IMR-90 (cell line): Measurements from ENCODE around the gene MKX. TPM values are rescaled to one million over a fixed set of nuclear protein-coding genes. Genes with fewer than 3 reads are reported as not detected.

Source experiments
- ATAC-seq: fragments of 200-7000 bp; cut with Tn5 transposase; 2 replicates; pipeline ENCODE4 v1.9.1; 2020; ENCODE audit warnings: low read depth, mild to moderate bottlenecking, moderate library complexity
- BruUV-seq: library from RNA; stranded (reverse); fragments of 400-500 nt; replicated peaks from 2 replicates; lab custom pipeline; 2021; lab: Mats Ljungman, UMichigan
- CTCF ChIA-PET: fragments of 300-600 bp; formaldehyde crosslinking; extraction: SDS; loops from one replicate; lab custom pipeline; 2021; ENCODE audit warnings: antibody characterized with exemption; lab: Yijun Ruan, JAX
- POLR2A ChIA-PET: fragments of 300-600 bp; sonication (Branson Sonifier 250); formaldehyde crosslinking; loops from one replicate; lab custom pipeline; 2022; ENCODE audit warnings: antibody characterized with exemption; ENCODE audit not compliant: unreplicated experiment; lab: Charles Lee
- DNase-seq: peaks from one replicate; pipeline ENCODE4 v3.0.0; 2013
- H2AFZ ChIP-seq: replicated peaks from 2 replicates; pipeline ENCODE3; 2013; ENCODE audit warnings: low read length, mild to moderate bottlenecking; ENCODE audit not compliant: poor library complexity
- H2AK5ac ChIP-seq: 2 replicates; pipeline ENCODE4 v1.6.1; 2013; ENCODE audit warnings: low read depth, low read length, inconsistent platforms
- H2AK9ac ChIP-seq: replicated peaks from 2 replicates; pipeline ENCODE3; 2013; ENCODE audit warnings: mild to moderate bottlenecking, low read depth, low read length, moderate library complexity; ENCODE audit not compliant: poor library complexity
- H2BK120ac ChIP-seq: 2 replicates; pipeline ENCODE4 v1.6.1; 2013; ENCODE audit warnings: low read depth, low read length, inconsistent platforms
- H2BK15ac ChIP-seq: 3 replicates; pipeline ENCODE4 v1.6.1; 2013; ENCODE audit warnings: low read depth, low read length, inconsistent platforms
- H2BK20ac ChIP-seq: 2 replicates; pipeline ENCODE4 v1.6.1; 2013; ENCODE audit warnings: low read depth, mild to moderate bottlenecking, inconsistent platforms, low read length, moderate library complexity
- H2BK5ac ChIP-seq: 2 replicates; pipeline ENCODE4 v1.6.1; 2013; ENCODE audit warnings: mild to moderate bottlenecking, low read depth, low read length, inconsistent platforms; ENCODE audit not compliant: poor library complexity, severe bottlenecking
- H3K14ac ChIP-seq: replicated peaks from 2 replicates; pipeline ENCODE4 v1.6.1; 2013; ENCODE audit warnings: low read depth, low read length, inconsistent platforms
- H3K18ac ChIP-seq: 2 replicates; pipeline ENCODE4 v1.6.1; 2013; ENCODE audit warnings: low read depth, low read length, control low read depth
- H3K23ac ChIP-seq: 2 replicates; pipeline ENCODE4 v1.6.1; 2013; ENCODE audit warnings: low read depth, low read length, inconsistent platforms
- H3K27ac ChIP-seq: 2 replicates; pipeline ENCODE4 v1.5.1; 2013; ENCODE audit warnings: mild to moderate bottlenecking, control low read depth, low read length; ENCODE audit not compliant: insufficient read depth
- H3K27me3 ChIP-seq: 2 replicates; pipeline ENCODE4 v1.6.1; 2013; ENCODE audit warnings: low read length; ENCODE audit not compliant: control insufficient read depth, insufficient read depth
- H3K36me3 ChIP-seq: 2 replicates; pipeline ENCODE4 v1.6.1; 2013; ENCODE audit warnings: low read length, mixed read lengths; ENCODE audit not compliant: control insufficient read depth, insufficient read depth
- H3K4ac ChIP-seq: 2 replicates; pipeline ENCODE4 v1.6.1; 2013; ENCODE audit warnings: low read depth, low read length, inconsistent platforms
- H3K4me1 ChIP-seq: 2 replicates; pipeline ENCODE4 v1.6.1; 2013; ENCODE audit warnings: low read length, mixed read lengths; ENCODE audit not compliant: control insufficient read depth, insufficient read depth
- H3K4me2 ChIP-seq: 2 replicates; pipeline ENCODE4 v1.6.1; 2013; ENCODE audit warnings: low read depth, mild to moderate bottlenecking, control low read depth, low read length, moderate library complexity
- H3K4me3 ChIP-seq: 2 replicates; pipeline ENCODE4 v1.5.1; 2013; ENCODE audit warnings: low read depth, mild to moderate bottlenecking, control low read depth, low read length, moderate library complexity; ENCODE audit not compliant: insufficient read depth
- H3K56ac ChIP-seq: 2 replicates; pipeline ENCODE4 v1.6.1; 2013; ENCODE audit warnings: low read length, inconsistent platforms; ENCODE audit not compliant: insufficient read depth; ENCODE audit errors: extremely low read depth
- H3K79me1 ChIP-seq, 2 experiments: 2 replicates each; pipeline ENCODE4 v1.6.1; 2013; ENCODE audit warnings: low read length in 2 of 2, inconsistent platforms in 1 of 2, low read depth in 1 of 2
- H3K9ac ChIP-seq: 2 replicates; pipeline ENCODE4 v1.6.1; 2013; ENCODE audit warnings: low read depth, low read length, control low read depth
- H3K9me1 ChIP-seq: 2 replicates; pipeline ENCODE4 v1.6.1; 2013; ENCODE audit warnings: low read length, inconsistent platforms; ENCODE audit not compliant: insufficient read depth
- H3K9me3 ChIP-seq: 2 replicates; pipeline ENCODE4 v1.6.1; 2013; ENCODE audit warnings: low read length; ENCODE audit not compliant: control insufficient read depth, insufficient read depth
- H4K20me1 ChIP-seq: 2 replicates; pipeline ENCODE4 v1.6.1; 2013; ENCODE audit warnings: low read length, inconsistent platforms; ENCODE audit not compliant: insufficient read depth
- H4K5ac ChIP-seq: 2 replicates; pipeline ENCODE4 v1.6.1; 2013; ENCODE audit warnings: mild to moderate bottlenecking, low read depth, low read length, control low read depth
- H4K8ac ChIP-seq, 2 experiments: 2 replicates each; pipeline ENCODE4 v1.6.1; 2013; ENCODE audit warnings: low read depth in 2 of 2, low read length in 2 of 2, control low read depth in 1 of 2, inconsistent platforms in 1 of 2
- H4K91ac ChIP-seq: 2 replicates; pipeline ENCODE4 v1.6.1; 2013; ENCODE audit warnings: low read depth, low read length, inconsistent platforms; ENCODE audit not compliant: insufficient read depth
- BHLHE40 ChIP-seq: fragments of 150-350 bp; IDR thresholded peaks from 2 replicates; pipeline ENCODE4 v1.6.1; 2016; ENCODE audit warnings: mild to moderate bottlenecking, low read depth, low read length
- CEBPB ChIP-seq: IDR thresholded peaks from 2 replicates; pipeline ENCODE4 v1.6.1; 2012; ENCODE audit warnings: low read depth, low read length, improper control_type of control experiment
- FOS ChIP-seq: fragments of 150-350 bp; IDR thresholded peaks from 2 replicates; pipeline ENCODE4 v1.6.1; 2016; ENCODE audit warnings: low read depth, low read length
- RCOR1 ChIP-seq: IDR thresholded peaks from 2 replicates; pipeline ENCODE4 v1.6.1; 2012; ENCODE audit warnings: mild to moderate bottlenecking, low read length, improper control_type of control experiment; ENCODE audit not compliant: insufficient replicate concordance
- RFX5 ChIP-seq: IDR thresholded peaks from 2 replicates; pipeline ENCODE4 v1.8.0; 2012; ENCODE audit warnings: low read depth, mild to moderate bottlenecking, low read length, moderate library complexity
- SMC3 ChIP-seq: fragments of 150-350 bp; IDR thresholded peaks from 2 replicates; pipeline ENCODE4 v1.6.1; 2016; ENCODE audit warnings: low read depth, mild to moderate bottlenecking, antibody characterized with exemption, low read length, moderate library complexity
- WGBS, 2 experiments: methylation state at CpG; one replicate each; pipeline versions ENCODE4 v1.1.5 to v1.1.7; 2013; ENCODE audit warnings: missing lambda C conversion rate in 2 of 2; ENCODE audit not compliant: insufficient read length in 1 of 2; ENCODE audit errors: extremely low coverage in 2 of 2; 5-methylcytosine and 5-hydroxymethylcytosine counted together
- dilution Hi-C: fragments of 300-500 bp; cut with HindIII; formaldehyde crosslinking; loops from one replicate; pipeline ENCODE4 v1.14.3; 2018; ENCODE audit warnings: low sequenced_read_pairs; ENCODE audit not compliant: unreplicated experiment
- in situ Hi-C: fragments of 300-500 bp; cut with MboI; formaldehyde crosslinking; loops from 3 replicates; pipeline ENCODE4 v1.14.3; 2019; ENCODE audit warnings: low sequenced_read_pairs, inconsistent platforms, mixed read lengths
- intact Hi-C: fragments of 100-400 bp; cut with micrococcal nuclease; formaldehyde crosslinking; loops from 2 replicates; pipeline ENCODE4 v1.10.0; 2022
- polyA plus RNA-seq, 3 experiments: library from polyadenylated mRNA; depleted of rRNA; stranded (reverse); fragments of >200 nt; gene quantifications; 2 replicates each; pipeline ENCODE4 v1.2.3, GENCODE V29; 2012; ENCODE audit warnings: low replicate concordance in 1 of 3
- total RNA-seq: library from RNA; depleted of rRNA; stranded (reverse); fragments of >200 nt; gene quantifications from 2 replicates; pipeline ENCODE4 v1.2.3, GENCODE V29; 2012
- TF ChIP-seq, protein P1 (sequence below): conservative IDR thresholded peaks from 2 replicates; pipeline ENCODE4 v1.5.1; 2012; ENCODE audit warnings: mild to moderate bottlenecking, low read depth, low read length, improper control_type of control experiment

Gene MKX
- total and polyA plus RNA-seq, 2 of the 4 experiments (the other 2 are of a cell fraction) = 0.10 to 0.36 TPM

DNA sequence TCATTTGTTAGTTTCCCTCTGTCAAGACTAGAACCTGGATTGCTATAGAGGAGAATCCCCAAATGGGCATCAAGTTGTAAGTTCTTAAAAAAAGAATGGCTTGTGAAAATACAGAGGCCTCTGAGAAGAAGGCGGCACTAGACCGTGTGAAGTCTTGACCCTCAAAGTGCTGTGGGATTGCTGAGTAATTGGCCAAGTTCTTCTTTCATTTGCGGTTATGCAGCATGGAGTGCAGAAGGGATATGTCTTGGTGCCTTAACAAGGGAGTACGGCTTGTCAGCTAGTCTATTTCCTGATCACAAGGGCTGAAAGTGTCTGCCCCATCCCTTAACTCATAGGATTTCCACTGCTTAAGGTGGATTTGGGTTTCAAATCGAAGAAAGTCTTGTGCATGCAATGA, 81.2 kb downstream of the MKX start:
- no peak overlapping the region for H3K56ac ChIP-seq
- no peak overlapping the region for H3K9ac ChIP-seq
- POLR2A ChIA-PET = no interaction called here
- dilution Hi-C loops (no loop called here), intact Hi-C loops (no loop called here), in situ Hi-C loops (no loop called here)
- H3K14ac ChIP-seq = no peak overlapping the region
- no peaks in the 10 kb centered on the region for H3K9me1 ChIP-seq
- H3K79me1 ChIP-seq = no peaks in the 10 kb centered on the region
- no peak overlapping the region for H4K8ac ChIP-seq
- BruUV-seq = no TSS peak
- H2BK120ac ChIP-seq = no peak overlapping the region
- no peak overlapping the region for H3K4me2 ChIP-seq
- H4K20me1 ChIP-seq = no peaks in the 10 kb centered on the region
- peaks cover 2% of the 10 kb centered on the region; the same call in 1 of the 2 replicates for H3K27me3 ChIP-seq
- no peak overlapping the region for H3K27ac ChIP-seq
- CTCF ChIA-PET = no interaction called here
- H3K4ac ChIP-seq = no peak overlapping the region
- no peaks in the 10 kb centered on the region for H3K9me3 ChIP-seq
- H4K5ac ChIP-seq = no peak overlapping the region
- peaks cover 2% of the 10 kb centered on the region; the same call in 1 of the 2 replicates for H3K4me1 ChIP-seq
- no peak overlapping the region for H2BK20ac ChIP-seq
- ATAC-seq = no peak
- H3K23ac ChIP-seq = no peak overlapping the region
- H4K91ac ChIP-seq = no peak overlapping the region
- 60% methylated on average over 1 of the region's 5 CpGs; no CpG with 5 or more reads in 1 of the 2 experiments for WGBS, 2 experiments
- H2BK15ac ChIP-seq = no peak overlapping the region
- H3K18ac ChIP-seq = no peak overlapping the region
- no peak for TF ChIP-seq CEBPB
- no peak for TF ChIP-seq RFX5
- TF ChIP-seq BHLHE40 = no peak
- TF ChIP-seq RCOR1 = no peak
- TF ChIP-seq SMC3 = no peak
- TF ChIP-seq, protein P1, sequence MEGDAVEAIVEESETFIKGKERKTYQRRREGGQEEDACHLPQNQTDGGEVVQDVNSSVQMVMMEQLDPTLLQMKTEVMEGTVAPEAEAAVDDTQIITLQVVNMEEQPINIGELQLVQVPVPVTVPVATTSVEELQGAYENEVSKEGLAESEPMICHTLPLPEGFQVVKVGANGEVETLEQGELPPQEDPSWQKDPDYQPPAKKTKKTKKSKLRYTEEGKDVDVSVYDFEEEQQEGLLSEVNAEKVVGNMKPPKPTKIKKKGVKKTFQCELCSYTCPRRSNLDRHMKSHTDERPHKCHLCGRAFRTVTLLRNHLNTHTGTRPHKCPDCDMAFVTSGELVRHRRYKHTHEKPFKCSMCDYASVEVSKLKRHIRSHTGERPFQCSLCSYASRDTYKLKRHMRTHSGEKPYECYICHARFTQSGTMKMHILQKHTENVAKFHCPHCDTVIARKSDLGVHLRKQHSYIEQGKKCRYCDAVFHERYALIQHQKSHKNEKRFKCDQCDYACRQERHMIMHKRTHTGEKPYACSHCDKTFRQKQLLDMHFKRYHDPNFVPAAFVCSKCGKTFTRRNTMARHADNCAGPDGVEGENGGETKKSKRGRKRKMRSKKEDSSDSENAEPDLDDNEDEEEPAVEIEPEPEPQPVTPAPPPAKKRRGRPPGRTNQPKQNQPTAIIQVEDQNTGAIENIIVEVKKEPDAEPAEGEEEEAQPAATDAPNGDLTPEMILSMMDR = no peak
- no peak for TF ChIP-seq FOS
- no peak for DNase-seq
- no peaks in the 10 kb centered on the region for H3K36me3 ChIP-seq
- H2AK5ac ChIP-seq = no peak overlapping the region
- H2AFZ ChIP-seq = no peak overlapping the region
- H2AK9ac ChIP-seq = no peak overlapping the region
- H3K4me3 ChIP-seq = no peak overlapping the region
- no peak overlapping the region for H2BK5ac ChIP-seq
